Suppressor macrophage treated with lipopolysaccharide for 4 hours (primary cell): ENCODE results near the gene AK1.

Source experiments
- DNase-seq: peaks from one replicate; pipeline ENCODE4 v3.0.0-alpha.2; 2020

Gene AK1

GRCh38 chr9:127877566-127877998 is at the start of gene AK1:
Gene AK1 (minus strand): TSS chr9:127877675. CDS start chr9:127874617, 3,058 bp downstream.
- peak; percentile 38 for DNase-seq

GRCh38 chr9:127926906-127927200 is 49.4 kb upstream of the AK1 start:
- DNase-seq: no peak

- no peak for DNase-seq
These were observed 48.8 kb upstream of the AK1 start for GRCh38 chr9:127925959-127926905.

GRCh38 chr9:127924736-127925444 is 47.4 kb upstream of the AK1 start:
- no peak for DNase-seq

GRCh38 chr9:127923771-127924170 is 46.3 kb upstream of the AK1 start:
- DNase-seq: no peak

- DNase-seq: no peak
These were observed 45.6 kb upstream of the AK1 start for GRCh38 chr9:127923046-127923445.

GRCh38 chr9:127921557-127922120 is 44.2 kb upstream of the AK1 start:
- peak; percentile 69 for DNase-seq

GRCh38 chr9:127920794-127921193 is 43.3 kb upstream of the AK1 start:
- no peak for DNase-seq

GRCh38 chr9:127919253-127919815 is 41.9 kb upstream of the AK1 start:
- peak; percentile 94 for DNase-seq

- DNase-seq: no peak
These were observed 41.0 kb upstream of the AK1 start for GRCh38 chr9:127918183-127919107.

GRCh38 chr9:127917603-127918002 is 40.1 kb upstream of the AK1 start:
- DNase-seq: peak; percentile 56

- peak; percentile 98 for DNase-seq
These were observed 39.5 kb upstream of the AK1 start, which contains the start of gene ST6GALNAC4 for GRCh38 chr9:127916720-127917581. Gene ST6GALNAC4 (minus strand): TSS chr9:127917041. CDS start chr9:127916419, 622 bp downstream.

GRCh38 chr9:127915801-127916719 is 38.6 kb upstream of the AK1 start:
- no peak for DNase-seq

GRCh38 chr9:127915325-127915752 is 37.9 kb upstream of the AK1 start:
- no peak for DNase-seq

- DNase-seq: no peak
These were observed 36.2 kb upstream of the AK1 start for GRCh38 chr9:127913682-127914081.

- no peak for DNase-seq
These were observed 35.4 kb upstream of the AK1 start for GRCh38 chr9:127912882-127913281.

- DNase-seq: no peak
These were observed 34.8 kb upstream of the AK1 start for GRCh38 chr9:127912296-127912695.

- no peak for DNase-seq
These were observed 33.2 kb upstream of the AK1 start for GRCh38 chr9:127910613-127911205.

- no peak for DNase-seq
These were observed 32.4 kb upstream of the AK1 start for GRCh38 chr9:127909839-127910273.

GRCh38 chr9:127908660-127908926 is 31.1 kb upstream of the AK1 start:
- no peak for DNase-seq
